ENCODE measurements around the gene GRK2.

DNA sequence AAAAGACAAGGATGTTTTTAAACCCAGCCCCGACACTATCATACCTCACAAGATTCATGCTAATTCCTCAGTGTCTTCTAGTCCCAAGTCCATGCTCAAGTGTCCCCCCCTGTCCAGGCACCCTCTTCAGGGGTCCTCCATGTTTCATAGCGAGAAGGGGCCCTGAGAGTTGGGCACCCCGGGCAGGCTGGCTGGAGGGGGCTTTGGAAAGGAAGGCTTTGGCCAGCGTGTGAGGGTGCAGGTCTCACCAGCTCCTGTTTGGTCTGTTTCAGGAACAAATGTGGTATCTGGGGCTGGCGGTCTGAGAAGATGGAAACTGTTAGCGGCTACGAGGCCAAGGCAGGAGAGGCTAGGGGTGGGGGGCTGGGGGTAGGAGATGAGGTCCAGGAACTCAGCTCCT lies 32.5 kb downstream of the GRK2 start:
- TF ChIP-seq EP300 (IDR thresholded peaks at IDR 0.05; ENCODE audit: borderline replicate concordance in 1 of 2, low read depth in 2 of 2, low read length in 2 of 2) (no peak), KDM1A (IDR thresholded peaks at IDR 0.05; ENCODE audit: borderline replicate concordance, low read length) (no peak), CHD2 (IDR thresholded peaks at IDR 0.05; ENCODE audit: low read length) (no peak), CEBPB (IDR thresholded peaks at IDR 0.05; ENCODE audit: low read depth, low read length) (no peak), POLR2A (IDR thresholded peaks at IDR 0.05; ENCODE audit: control extremely low read depth in 1 of 2, low read depth in 2 of 2, low read length in 2 of 2) (no peak), YY1 (IDR thresholded peaks at IDR 0.05; ENCODE audit: low read depth, low read length) (no peak)
- TF ChIP-seq, protein P1, sequence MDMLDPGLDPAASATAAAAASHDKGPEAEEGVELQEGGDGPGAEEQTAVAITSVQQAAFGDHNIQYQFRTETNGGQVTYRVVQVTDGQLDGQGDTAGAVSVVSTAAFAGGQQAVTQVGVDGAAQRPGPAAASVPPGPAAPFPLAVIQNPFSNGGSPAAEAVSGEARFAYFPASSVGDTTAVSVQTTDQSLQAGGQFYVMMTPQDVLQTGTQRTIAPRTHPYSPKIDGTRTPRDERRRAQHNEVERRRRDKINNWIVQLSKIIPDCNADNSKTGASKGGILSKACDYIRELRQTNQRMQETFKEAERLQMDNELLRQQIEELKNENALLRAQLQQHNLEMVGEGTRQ (IDR thresholded peaks at IDR 0.05; ENCODE audit: low read length): no peak
- TF ChIP-seq, protein P2, sequence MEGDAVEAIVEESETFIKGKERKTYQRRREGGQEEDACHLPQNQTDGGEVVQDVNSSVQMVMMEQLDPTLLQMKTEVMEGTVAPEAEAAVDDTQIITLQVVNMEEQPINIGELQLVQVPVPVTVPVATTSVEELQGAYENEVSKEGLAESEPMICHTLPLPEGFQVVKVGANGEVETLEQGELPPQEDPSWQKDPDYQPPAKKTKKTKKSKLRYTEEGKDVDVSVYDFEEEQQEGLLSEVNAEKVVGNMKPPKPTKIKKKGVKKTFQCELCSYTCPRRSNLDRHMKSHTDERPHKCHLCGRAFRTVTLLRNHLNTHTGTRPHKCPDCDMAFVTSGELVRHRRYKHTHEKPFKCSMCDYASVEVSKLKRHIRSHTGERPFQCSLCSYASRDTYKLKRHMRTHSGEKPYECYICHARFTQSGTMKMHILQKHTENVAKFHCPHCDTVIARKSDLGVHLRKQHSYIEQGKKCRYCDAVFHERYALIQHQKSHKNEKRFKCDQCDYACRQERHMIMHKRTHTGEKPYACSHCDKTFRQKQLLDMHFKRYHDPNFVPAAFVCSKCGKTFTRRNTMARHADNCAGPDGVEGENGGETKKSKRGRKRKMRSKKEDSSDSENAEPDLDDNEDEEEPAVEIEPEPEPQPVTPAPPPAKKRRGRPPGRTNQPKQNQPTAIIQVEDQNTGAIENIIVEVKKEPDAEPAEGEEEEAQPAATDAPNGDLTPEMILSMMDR (IDR thresholded peaks at IDR 0.05; ENCODE audit: control extremely low read depth in 1 of 3, insufficient read depth in 1 of 3, low read depth in 1 of 3, low read length in 3 of 3): no peak

Data from H1 (cell line).